Measurements from ENCODE around the gene ASCL3.

- no peak for TF ChIP-seq POLR2A (IDR thresholded peaks at IDR 0.05)
- TF ChIP-seq CTCF (IDR thresholded peaks at IDR 0.05) = no peak
Measured at GRCh38 chr11:8983552-8983951, 40.7 kb upstream of the ASCL3 start.
